ENCODE data around the gene KCNF1.

The KCNF1 gene

DNA sequence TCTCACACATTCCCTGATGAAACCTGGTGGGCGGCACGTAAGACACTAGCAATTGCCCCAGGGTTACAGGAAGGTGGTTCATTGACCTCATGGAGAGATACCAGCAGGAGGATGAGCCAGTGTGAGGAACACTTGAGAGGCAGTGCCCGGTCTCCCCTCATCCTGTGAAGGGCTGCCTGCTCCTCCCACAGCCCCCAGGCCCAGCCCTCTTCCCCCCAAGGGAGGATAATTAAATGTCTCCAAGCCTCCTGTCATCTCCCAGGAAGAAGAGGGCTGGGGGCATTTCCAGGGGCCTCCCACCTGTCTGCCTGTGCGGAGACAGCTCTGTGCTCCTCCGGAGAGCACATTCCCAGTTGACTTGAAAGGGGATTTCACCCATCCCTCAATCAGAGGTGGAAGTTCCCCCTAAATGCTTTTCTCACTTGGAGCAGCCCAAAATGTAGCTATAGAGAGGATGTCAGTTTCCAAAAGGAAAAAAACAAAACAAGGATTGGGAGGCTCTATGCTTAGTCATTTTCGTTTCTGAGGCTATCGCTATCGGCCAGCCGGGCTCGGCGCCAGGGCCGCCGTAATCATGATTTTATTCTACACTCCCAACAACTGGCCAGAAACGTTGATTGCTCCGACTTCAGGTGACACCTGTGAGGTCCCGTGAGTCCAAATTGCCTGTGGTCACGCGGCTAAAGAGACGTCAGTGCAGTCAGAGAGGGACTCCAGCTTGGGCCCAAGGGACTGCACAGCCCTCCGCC, 7.1 kb downstream of the KCNF1 start:
- DNase-seq (ENCODE audit: low read depth in 4 of 4, low spot score in 1 of 4) = no peak

DNA sequence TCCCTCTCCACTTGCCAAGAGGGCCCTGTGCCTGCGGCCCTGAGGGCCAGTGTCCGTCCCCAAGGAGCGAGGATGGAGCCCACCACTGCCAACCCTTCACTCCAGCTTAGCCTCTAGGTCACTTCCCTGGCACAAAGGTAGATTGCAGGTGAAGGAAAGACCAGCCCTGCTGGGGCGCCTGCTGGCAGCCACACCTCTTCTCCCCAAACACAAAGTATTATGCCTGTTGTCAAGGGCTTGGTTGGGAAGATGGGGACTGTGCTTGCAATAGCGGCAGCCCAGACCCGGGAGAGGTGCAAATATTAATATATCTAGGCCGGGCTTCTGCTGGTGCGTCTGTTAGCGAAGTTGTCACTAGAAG, 7.7 kb downstream of the KCNF1 start:
- no peak for DNase-seq (ENCODE audit: low read depth in 4 of 4, low spot score in 1 of 4)

DNA sequence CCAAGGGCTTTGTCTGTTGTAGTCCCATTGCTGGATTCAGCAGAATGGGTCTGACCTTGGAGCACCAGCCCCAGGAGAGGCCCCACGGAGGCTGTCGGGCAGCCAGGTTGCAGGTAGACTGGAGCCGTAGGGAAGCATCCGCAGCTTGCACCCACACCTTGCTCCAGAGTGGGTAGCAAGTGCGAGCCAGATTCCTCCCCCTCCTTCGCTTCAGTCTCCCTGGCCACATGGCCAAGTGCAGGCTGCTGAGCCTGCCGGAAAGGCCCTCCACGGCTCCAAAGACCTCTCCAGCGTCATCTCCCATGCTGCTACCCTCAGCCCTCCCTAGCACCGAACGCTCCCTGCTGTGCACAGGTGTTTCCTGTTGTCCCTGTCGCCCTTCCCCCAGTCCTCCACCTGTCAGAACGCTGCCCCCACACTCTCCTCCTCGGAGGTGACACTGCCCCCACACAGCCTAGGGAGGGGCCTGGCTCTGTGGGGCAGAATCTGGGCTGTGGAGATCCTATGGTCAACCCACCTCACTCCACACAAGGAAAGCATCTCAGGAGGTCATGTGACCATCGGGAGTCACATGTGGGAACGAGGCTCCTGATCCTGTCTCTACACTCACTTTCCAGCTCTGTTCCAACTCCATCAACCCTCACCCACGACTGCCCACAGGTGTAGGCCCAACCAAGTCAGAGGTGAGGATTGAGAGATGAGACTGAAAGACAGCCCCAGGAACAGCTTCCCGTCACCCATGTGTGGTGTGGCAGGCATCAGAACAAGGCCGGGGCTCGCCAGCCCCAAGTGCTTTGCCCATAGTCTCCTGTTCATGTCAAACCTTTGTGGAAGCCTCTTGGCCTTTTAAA, 8.3 kb downstream of the KCNF1 start:
- DNase-seq (ENCODE audit: low read depth in 4 of 4, low spot score in 1 of 4) = no peak

DNA sequence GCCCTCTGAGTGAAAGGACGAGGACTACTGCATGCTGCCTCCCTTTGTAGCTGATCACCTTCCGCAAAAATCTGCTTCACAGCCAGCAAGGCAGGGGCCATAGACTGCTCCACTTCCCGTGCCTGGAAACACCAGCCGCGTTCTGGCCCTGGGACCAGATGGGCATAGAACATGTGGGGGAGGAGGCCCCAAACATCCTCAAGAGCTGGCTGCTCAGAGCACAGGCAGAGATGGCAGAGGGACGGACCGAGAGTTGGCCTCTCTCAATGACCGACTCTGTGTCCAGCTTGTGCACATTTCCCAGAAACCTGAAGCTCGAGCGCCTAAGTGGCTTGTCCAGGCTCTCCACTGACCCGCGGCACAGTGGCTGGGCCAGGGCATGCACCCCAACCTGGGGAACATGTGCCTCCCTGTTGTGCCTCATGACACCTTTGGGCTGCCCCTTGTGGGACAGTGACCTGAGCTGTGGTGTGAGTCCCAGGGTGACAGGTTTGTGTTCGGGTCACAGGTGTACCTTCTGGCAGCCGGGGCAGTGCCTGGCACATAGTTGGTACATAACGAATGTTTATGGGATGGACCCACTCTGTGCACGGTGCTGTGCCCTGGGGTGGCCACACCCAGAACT, 9.1 kb downstream of the KCNF1 start:
- no peak for DNase-seq (ENCODE audit: low read depth in 4 of 4, low spot score in 1 of 4)

DNA sequence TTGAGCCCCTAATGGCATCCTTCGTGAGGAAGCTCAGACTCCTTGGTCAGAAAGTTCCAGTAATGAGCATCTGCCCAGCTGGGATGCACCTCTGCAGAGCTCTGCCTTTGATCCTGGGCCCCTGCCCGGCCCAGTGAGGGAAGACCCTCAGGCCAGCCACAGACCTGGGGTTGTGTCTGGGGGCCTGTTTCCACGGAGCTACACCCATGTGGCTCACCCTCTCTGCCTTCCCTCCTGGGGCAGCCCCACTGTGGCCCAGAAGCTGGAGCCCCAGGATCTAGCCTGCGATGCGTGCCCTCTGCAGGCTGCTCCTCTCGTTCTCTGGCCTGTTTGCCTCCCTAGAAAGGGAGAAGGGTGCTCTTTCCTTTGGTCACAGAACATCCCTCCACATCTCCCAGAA, 9.8 kb downstream of the KCNF1 start:
- no peak for DNase-seq (ENCODE audit: low read depth in 4 of 4, low spot score in 1 of 4)

DNA sequence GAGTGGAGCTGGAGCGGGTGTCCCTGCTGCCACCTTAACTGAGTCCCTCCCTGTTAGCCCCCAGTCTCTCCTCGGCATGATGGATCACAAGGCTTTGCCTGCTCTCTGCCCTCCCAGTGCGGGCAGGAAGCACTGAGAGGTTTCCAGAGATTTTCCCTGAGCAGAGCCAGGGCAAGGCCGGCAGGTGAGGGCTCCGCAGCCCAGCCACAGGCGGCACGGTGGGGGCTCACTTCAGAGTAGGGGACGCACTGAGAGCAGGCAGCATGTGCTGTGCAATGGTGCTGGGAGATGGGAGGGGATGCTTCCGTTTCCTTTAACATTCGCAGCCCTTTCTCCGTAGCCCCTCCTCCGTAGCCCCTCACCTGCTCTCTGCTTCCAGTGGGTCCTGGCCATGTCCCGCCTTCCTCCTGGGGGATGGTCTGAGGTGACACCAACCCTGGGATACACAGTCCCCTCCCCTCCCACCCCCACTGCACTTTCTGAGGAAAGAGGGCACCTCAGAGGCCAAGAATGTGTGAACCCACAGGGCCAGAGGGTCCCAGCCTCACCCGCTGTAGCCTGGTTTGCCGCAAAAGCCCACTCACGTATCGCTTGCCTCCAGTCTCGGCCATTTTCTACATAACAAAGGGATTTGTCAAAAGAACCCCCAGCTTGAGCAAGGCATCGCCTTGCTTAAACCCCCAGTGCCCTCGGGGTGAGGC, 10.7 kb downstream of the KCNF1 start:
- DNase-seq (ENCODE audit: low read depth in 4 of 4, low spot score in 1 of 4) = no peak

DNA sequence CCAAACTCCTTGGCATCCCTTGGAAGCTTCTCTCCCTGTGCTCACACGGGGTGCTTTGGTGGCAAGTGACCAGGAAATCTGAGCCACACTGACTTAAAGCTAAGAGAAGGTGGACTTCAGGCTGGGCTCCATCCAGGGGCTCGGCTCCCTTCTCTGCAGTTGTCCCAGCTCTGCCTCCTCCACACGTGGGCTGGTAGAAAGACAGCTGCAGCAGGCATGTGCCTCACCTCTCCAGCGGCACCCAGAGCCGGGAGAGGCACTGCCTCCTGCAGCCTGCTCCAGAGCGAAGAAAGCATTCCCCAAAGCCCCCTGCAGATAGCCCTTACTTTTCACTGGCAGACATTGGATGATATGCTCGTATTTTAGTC, 11.3 kb downstream of the KCNF1 start:
- no peak for DNase-seq (ENCODE audit: low read depth in 4 of 4, low spot score in 1 of 4)

DNA sequence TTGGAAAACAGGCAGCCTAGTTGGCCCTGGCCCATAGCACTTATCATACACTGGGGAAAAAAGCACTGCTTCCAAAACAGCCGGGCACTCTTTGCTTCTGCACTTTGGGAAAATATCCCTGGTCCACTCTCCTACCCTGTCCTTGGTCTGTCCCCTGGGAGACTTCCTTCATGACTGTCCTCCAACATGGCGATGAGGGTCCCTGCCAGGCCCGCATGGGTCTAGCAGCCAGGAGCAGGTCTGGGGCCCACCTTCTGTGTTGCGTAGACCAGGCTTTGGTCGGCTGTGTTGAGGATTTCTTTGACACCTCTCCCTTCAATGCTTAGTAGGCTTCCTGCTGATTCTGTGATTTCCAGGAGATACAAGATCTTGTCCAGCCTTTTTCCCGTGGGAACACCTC, 12.2 kb downstream of the KCNF1 start:
- DNase-seq (ENCODE audit: low read depth in 4 of 4, low spot score in 1 of 4) = no peak

DNA sequence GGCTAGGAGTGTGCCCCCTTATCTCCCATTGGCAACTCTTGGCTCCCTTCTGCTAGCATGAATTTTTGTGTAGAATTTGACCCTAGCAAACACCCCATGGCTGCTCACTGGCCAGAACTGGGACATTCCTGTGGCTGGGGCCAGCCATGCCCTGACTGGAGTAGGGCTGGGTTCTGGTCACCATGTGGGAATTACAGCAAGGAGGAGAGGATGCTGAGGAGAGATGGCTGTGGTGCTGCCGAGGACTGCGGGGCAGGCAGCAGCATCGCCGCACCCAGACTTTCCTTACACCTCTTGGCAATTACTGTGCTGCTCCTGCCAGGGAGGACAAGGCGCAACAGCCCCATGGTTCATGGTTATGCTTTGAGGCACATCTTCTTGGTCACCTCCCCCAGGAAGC, 12.7 kb downstream of the KCNF1 start:
- DNase-seq (ENCODE audit: low read depth in 4 of 4, low spot score in 1 of 4) = no peak

DNA sequence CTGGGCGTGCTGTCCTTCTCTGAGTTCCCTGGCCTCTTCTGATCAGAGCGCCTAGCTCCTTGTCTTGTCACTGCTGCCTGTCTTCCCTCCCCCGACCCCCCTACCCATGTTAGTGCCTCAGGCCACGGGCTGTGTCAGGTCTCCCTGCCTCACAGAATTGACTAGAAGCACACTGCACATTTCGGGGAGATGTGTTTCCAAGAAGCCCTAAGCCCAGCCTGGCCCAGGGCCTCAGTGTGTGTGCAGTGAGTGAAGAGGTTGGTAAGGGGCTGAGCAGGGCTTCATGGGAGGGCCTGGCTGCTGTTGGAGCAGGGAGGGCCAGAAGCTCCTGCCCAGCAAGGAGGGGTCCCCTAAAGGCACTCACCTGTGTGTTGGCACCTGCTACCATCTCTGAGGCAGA, 13.1 kb downstream of the KCNF1 start:
- DNase-seq (ENCODE audit: low read depth in 4 of 4, low spot score in 1 of 4) = no peak

DNA sequence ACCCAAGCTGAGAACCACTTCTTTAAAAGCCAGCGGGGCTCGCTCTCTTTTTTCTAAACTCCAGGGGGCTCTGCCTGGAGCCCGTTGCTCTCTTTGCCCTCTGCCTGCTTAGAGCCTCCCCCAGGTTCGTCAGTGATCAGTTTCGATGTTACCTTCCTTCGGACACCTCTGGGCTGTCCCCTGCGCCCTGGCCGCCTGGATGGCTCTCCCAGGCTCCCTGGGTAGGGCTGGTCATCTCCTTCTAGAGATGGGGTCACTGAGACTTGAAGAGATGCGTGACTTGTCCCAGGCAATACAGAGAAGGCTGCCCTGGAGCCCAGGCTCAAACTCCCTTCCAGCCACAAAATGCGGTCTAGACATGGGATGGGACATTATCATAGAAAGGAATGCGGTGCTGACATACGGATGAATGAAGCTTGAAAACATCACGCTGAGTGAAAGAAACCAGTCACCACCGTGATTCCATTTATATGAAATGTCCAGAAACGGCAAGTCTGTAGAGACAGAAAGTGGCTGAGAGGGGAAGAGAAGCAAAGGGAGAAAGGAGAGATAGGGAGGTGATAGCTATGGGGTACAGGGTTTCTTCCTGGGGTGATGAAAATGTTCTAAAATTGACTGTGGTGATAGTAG, 14.6 kb downstream of the KCNF1 start:
- DNase-seq (ENCODE audit: low read depth in 4 of 4, low spot score in 1 of 4) = no peak

DNA sequence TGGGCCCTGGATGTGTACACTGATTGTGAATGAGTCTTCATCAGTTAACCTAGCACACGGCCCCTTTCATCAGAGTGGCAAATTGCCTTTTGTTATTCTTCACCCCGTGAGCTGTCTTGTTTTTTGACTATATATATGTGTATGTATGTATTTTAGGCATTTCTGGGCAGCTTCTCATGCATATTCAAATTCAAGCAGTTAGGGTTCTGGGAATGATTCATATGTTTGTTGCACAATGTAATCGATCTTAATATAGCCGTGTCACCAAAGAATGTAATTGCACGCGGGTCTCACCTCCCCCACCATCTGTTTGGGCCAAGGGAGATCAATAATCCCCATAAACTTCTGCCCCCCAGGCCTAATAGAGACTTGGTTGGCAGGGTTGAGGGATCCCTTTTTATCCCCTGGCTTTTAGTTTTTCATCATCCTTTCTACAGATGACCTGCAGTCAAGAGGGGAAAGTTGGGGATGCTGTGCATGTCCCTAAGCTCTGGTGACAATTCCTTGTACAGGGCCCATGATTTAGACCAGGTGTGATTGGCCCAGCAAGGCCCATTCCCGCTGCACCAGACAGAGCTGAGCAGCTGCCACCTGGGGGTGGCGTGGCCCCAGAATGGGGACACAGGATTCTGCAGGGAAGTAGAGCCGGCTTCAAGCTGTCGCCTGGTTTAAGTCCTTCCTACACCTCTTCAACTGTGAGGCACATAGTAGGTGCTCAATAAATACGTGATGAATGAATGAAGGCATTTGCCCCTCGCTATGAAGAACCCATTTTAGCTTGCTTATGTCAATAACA, 19.2 kb downstream of the KCNF1 start:
- no peak for DNase-seq (ENCODE audit: low read depth in 4 of 4, low spot score in 1 of 4)

DNA sequence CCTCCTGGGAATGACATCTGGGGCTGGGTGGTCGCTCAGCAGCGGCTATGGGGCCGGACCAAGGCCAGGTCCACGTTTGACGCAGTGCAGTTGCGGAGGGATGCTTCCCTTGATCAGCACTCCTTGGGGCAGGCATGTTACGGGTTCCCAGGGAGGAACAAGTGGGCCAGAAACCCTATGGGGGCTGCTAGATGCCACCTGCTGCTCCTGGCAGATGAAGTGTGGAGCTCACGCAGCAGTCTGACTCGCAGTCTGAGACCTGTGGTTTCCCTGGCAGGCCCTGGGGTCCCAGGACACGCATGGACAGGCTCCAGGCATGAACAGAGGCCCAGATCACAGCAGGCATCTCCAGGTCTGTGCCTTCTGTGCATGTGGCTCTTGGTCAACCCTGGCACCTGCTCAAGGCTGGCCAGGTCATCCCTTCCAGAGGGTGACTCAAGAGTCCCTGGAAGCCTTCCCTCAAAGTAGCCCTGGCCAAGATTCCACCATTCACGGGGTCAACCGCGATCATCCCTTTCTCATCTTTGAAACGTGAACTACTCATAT, 20.0 kb downstream of the KCNF1 start:
- DNase-seq (ENCODE audit: low read depth in 4 of 4, low spot score in 1 of 4) = no peak

DNA sequence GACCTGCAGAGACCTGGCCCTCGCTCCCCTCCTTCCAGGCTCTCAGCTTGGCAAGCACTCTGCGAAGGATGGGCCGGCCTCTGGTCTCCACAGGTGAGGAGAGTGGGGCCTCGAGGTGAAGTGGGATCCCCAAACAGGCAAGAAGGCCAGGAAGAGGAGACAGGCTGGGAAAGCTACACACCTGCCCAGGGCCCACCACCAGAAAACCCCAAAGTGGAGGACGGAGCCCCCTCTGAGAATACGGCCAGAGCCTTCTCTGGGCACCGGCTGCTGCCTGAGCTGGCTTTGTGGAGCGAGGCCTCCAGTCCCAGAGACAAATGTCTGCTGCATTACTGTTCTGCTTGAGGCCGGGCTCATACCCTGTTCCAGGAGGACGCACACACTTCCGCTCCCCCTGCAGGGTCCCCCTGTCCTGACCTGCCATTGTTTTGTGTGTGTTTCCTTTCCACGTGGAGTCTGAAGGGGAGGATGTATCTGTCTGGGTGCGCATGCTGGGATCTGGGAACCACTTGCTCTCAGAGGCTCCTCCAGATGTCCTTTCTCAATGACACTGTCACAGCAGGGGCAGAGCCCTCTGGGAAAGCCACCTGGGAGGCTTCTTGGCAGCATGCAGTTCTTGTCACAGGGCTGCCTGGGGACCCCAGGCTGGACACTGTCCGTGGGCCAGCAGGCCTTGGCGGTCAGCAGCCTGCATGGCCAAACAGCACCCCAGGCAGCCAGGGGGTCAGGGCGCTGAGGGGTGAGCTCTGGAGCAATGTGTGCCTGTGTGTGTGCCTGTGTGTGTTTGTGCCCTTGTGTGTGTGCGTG, 20.8 kb downstream of the KCNF1 start:
- DNase-seq (ENCODE audit: low read depth in 4 of 4, low spot score in 1 of 4) = no peak

DNA sequence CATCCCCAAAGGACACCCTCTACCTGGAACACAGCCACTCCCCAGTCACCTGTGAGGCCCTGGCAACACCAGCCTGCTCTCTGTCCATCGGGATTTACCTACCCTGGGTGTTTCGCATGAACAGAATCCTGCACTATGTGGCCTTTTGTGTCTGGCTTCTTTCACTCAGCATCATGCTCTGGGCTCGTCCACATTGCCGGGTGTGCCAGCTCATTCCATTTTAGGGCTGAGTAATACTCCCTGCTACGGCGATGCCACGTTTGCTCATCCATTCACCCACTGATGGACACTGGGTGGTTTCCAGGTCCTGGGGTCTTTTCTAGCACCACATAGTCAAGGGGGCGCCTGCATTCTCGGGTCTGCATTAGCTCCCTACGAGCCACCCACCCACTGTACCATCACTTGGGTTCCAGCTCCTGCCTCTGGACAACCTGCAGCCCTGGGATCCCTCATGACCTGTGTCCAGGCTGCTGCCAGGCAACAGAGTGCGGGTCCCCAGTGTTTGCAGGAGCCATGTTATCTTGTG, 22.0 kb downstream of the KCNF1 start:
- no peak for DNase-seq (ENCODE audit: low read depth in 4 of 4, low spot score in 1 of 4)

DNA sequence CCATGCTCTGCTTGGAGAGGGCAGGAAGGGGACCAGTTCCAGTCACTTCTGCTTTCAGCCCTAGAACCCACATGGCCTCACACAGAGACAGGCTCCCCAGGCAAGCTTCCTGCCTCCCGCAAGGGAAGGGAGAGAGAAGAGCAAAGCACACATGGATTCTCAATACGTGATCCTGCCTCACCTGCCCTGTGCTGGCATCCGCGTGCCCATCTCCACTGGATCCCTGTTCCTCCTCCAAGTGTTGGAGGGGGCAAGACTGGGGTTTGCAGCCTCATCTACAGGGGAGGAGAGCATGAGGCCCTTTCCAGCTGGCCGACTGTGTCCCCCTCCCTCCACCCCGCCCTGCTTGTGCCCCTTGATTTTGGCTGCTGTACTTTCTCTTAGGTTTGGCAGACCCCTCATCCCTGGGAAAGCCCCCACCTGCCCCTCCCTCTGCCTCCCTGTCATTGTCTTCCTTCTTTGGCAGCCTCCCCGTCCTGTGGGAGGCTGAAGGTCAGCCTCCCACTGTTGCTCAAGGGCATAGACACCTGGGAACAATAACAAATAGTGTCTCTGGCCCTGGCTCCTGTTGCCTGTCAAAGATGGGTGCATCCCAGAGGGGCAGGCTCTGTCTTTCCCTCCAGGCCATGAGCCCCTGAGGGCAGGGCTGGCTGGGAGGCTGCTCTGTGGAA, 22.7 kb downstream of the KCNF1 start:
- no peak for DNase-seq (ENCODE audit: low read depth in 4 of 4, low spot score in 1 of 4)

DNA sequence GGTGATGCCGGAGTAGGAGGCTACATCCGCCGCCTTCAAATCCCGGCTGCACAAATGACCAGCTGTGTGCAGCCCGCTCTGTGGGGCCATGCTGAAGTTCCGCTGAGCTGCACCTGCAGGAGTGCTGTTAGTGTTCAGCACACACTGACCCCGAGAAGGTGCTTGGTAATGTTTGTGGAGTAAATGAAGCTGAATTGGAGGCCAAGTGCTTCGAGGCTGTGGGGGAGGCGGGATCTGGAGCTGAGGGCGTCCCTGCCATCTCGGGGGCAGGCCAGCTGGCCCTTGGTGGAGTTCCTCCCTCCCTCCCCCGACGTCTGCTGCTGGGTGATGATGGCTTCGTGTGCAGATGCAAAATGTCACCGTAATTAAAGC, 23.2 kb downstream of the KCNF1 start:
- DNase-seq (ENCODE audit: low read depth in 4 of 4, low spot score in 1 of 4) = no peak

DNA sequence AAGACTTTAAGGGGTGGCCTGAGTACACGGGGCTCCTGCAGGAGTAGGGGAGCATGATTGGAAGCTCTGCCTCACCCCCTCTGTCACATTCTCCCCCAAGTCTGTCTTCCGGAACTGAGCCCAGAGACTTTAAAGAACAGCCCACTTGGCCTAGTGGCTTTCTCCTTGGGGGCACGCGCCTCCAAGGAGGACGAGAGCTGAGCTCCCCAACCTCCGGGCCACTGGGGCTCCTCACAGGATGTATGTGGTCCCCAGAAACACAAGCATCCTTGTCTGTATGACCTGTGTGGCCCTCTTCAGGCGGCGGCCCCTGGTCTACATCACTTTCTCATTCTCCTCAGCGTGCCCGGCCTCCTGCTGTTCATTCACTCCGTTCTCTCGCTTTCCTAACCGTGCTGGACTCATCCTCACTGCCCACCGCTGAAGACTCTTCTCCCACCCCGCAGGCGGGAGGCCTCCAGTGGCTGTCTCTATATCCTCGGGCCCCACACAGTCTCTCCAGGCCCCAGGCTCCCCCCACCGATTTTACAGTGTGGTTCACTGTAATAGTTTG, 23.7 kb downstream of the KCNF1 start:
- DNase-seq (ENCODE audit: low read depth in 4 of 4, low spot score in 1 of 4) = no peak
